Posterior vena cava (tissue), 2 donors: Measurements from ENCODE around the gene PAGE5. TPM values are rescaled to one million over a fixed set of nuclear protein-coding genes. Genes with fewer than 3 reads are reported as not detected.

Source experiments
- DNase-seq: peaks from one replicate; pipeline ENCODE4 v3.0.0-alpha.2; 2020; ENCODE audit warnings: low spot score
- intact Hi-C, 2 donors: fragments of 100-400 bp; cut with DNase I; formaldehyde crosslinking; loops; one replicate each; pipeline versions ENCODE4 v1.14.1 to v1.14.2; 2022 to 2023
- long read RNA-seq, 2 donors: library from polyadenylated mRNA; unstranded; transcript quantifications; one replicate each; pipeline ENCODE4 v2.0.0, GENCODE V29; 2020 to 2021
- total RNA-seq, 2 donors: library from RNA; stranded (reverse); fragmentation: NEBNext Ultra II Directional; extraction: Animal tissue kit (Norgen Biotek cat#: 25700); gene quantifications; one replicate each; pipeline ENCODE4 v1.2.1, GENCODE V29; 2021
- donor health status: DM: yes; HTN: yes; CAD: no.
- donor health status: DM: yes; HTN: yes; CAD: no.

The PAGE5 gene, protein sequence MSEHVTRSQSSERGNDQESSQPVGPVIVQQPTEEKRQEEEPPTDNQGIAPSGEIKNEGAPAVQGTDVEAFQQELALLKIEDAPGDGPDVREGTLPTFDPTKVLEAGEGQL
- not detected for total RNA-seq
- long read RNA-seq, donor 1, result 0 reads
- long read RNA-seq, donor 2, result 0 reads

DNA sequence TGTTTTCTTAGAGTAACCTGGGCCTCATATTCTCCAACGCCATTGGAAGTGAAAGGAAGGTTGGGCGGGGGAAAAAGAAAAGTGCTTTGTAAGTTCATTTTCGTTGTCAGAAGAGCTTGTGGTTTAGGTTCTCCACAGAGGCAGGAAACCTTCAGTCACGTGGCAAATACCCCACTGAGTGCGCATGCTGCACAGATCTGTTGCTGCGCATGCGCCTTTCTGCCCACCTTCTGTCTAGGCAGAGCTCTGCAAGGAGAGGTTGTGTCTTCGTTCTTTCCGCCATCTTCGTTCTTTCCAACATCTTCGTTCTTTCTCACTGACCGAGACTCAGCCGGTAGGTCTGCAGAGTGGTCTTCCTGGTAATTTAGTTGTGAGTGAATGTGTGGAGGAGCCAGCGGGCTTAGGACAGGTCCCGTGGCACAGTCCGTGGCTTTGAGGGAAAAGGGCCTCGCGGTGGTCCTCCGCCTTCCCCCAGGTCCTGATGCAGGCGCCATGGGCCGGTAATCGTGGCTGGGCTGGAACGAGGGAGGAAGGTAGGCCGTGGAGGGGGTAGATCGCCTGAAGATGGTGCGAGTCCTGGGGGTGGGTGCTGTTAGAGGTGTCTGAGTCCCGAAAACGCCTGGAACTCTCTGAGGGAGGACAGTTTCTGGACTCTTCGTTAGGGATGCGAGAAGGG is at the start of gene PAGE5:
Gene PAGE5 (plus strand): TSS at position 228 of the 676 bp plus-strand sequence. CDS start 1,037 bp downstream, outside the sequence.
- no peak for DNase-seq
- intact Hi-C loops, result no loop called here

DNA sequence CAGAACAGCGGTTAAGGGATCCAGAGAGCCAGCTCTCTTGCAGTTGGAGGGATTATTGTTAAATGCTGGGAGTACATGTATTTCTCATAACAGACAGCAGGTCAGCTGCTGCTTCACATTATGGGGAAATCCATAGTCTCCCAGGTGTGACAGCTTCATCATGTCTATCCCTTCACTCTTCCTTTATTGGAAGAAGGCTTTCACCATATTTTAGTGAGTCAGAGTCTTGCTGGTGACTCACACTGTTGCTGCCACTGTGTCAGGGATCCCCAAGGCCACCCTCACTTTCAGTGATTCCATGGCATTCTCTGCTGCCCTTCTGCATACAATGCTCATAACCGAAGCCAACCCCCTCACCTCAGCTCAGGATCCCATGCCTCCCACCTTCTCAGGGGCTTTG is 32.9 kb upstream of the PAGE5 start:
- intact Hi-C loops, result no loop called here
- DNase-seq, result no peak

DNA sequence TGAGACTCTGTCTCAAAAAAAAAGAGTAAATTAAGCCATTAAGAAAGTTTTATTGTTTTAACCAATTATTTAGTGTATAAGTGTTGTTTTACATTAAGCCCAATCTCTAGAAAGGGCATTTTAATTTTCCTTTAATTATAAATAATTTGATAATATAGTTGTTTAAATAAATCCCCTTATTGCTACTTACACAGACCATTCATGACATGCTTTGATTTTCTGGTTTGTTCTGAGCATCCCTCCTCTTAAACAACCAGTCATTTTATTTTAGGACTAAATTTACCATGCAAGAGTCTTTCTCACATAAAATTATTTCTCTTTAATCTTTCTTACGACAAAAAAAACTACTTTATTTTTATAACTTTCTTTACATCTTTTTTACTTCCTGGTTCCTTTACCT is 23.5 kb upstream of the PAGE5 start:
- intact Hi-C loops, result no loop called here
- DNase-seq, result no peak

DNA sequence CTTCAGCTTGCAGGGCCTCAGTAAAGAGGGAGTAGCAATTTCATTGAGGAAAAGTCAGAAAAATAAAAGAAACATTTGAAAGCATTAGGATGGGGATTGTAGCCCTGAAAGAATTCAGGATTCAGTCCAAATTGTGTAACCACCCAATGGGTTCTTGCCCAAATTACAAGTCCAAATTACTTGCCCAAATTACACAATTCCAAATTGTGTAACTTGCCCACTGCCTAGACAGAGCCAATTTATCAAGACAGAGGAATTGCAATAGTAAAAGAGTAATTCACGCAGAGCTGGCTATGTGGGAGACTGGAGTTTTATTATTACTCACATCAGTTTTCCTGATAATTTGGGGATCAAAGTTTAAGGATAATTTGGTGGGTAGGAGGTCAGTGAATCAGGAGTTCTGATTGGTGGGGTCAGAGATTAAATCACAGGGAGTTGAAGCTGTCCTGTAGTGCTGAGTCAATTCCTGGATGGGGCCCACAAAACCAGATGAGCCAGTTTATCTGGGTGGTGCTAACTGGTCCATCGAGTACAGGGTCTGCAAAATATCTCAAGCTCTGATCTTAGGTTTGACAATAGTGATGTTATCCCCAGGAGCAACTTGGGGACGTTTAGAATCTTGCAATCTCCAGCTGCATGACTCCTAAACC is 18.1 kb upstream of the PAGE5 start:
- DNase-seq, result no peak
- intact Hi-C loops, result no loop called here

DNA sequence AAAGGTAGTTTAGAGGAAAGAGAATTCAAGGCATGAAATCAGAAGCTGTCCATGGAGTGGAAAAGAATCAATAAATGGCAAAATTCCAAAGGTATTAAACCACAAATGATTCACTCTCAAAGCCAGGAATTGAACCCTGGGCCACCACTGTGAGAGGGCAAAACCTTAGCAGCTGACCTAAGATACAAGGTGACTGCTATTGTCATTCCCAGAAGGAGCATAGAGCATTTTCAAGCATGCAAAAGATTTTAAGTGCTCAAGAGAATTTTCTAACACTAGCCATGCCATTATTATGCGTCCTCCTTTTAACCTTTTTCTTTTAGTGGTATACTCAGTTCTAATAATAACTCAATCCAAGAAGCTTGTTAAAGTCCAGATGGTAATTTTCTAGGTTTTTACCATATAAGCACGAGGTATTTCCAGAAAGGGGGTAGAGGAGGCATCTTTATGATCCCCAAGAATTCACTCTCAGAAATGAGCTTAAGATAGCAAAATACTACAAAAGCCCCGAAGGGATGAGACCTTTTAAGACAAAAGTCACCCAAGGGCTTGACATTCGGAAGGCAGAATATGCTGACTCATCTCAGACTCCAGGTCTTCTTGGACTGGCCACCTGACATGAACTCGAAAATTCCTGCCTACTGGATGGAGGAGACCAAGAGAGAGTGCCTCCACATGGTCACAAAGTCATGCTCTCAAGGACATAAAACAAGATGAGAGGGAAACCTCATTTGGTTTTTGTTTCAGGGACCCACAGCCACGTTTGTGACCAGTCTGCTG is 13.8 kb upstream of the PAGE5 start:
- intact Hi-C loops, result no loop called here

DNA sequence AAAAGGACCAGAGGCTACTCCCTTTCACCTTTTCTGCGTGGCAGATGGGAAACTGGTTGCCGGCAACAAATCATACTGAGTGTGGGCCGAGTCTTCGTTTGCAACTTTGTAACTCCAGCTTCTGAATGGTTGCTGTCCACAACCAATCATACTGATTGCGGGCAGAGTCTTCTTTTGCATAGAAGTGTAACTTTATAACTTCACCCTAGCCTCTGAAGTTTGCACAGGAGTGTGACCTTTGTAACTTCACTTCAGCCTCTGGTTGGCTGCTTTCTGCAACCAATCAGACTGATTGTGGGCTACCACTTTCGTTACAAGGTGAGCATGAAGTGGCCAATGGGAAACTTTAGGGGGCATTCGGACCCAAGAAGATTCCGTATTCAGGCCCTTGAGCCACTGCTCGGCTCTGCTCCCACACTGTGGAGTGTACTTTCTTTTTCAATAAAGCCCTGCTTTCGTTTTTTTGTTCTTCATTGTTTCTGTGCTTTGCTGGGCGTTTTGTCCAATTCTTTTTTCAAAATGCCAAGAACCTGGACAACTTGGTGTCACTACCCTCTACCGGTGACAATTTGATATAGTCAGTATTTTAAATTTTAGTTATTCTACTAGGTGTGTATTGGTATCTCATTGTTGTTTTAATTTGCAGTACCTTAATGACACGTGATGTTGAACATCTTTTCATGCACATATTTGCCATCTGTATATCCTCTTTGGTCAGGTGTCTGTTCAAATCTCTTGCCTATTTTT is 9.0 kb upstream of the PAGE5 start:
- DNase-seq, result no peak
- intact Hi-C loops, result no loop called here

More for the DNA sequence above, 13.8 kb upstream of the PAGE5 start:
- DNase-seq, result no peak

DNA sequence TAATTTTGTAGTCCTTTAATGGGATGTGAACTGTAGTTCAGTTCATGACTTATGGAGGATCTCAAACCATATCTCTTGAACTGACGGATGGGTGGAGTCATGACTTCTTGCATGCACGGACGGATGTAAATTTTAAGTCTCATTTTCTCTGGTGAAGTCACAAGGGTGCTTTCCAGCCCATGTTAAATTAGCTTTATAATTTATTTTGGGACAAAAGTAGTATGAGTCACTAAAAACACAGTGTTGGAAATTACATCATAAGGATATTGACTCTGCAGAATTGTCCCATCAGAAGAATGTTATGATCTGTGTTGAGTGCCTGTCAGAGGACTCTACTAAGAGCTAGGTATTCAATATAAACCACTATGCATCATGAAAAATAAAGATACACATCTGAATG is 6.8 kb upstream of the PAGE5 start:
- no peak for DNase-seq
- intact Hi-C loops, result no loop called here

DNA sequence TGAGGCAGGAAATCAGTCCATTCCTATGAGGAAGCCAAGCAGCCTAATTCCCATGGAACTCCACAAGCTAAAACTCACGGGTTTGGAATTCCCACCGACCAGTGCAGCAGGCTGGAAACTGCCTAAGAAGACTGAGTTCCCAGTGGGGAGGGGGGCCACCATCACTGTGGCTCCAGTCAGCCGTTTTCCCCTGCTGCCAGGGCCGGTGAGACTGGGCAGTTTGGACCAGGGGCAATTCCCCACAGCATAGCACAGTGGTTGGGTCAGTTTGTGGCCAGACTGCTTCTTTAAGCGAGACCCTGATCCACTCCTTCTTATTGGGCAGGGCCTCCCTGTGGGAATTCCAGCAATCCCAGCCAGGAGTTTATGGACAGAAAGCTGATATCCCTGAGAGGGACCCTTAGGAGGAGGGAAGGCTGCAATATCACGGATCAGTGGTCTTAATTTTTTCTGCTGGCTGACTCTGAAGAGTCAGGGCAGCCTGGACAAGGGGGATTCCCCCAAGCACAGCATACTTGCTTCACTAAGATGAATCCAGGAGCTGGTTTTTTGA is 20.7 kb downstream of the PAGE5 start:
- intact Hi-C loops, result no loop called here
- DNase-seq, result no peak

DNA sequence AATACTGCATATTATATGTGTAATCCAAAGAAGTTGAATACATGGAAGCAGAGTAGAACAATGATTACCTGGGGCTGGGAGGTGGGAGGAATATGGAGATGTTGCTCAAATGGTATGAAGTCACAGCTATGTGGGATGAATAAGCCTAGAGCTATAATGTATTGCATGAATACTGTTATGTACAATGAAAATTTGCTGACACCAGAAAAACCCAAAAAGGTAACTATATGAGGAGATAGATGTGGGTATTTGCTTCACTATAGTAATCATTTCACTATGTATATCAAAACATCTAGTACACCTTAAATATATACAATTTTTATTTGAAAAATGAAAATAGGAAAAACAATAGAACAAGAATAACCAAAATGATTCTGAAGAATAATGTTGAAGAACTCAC is 33.4 kb downstream of the PAGE5 start:
- intact Hi-C loops, result no loop called here
- DNase-seq, result no peak

DNA sequence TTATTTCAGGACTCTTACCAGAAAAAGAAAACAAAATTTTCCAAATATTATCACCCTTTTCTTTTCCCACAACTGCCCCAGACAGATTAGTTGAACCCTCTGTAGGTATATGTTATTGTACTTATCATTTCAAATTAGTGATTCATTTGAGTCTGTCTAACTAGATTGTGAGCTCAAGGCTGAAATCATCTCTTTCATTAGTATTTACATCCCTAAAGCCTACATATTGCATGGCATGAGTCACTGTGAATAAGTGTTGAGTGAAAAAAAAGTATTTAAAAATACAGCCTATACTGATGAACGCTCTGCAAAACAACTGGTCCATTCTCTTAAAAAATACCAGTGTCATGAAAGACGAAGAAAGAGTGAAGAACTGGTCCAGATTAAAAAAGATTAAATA is 40.7 kb downstream of the PAGE5 start:
- no peak for DNase-seq
- intact Hi-C loops, result no loop called here

DNA sequence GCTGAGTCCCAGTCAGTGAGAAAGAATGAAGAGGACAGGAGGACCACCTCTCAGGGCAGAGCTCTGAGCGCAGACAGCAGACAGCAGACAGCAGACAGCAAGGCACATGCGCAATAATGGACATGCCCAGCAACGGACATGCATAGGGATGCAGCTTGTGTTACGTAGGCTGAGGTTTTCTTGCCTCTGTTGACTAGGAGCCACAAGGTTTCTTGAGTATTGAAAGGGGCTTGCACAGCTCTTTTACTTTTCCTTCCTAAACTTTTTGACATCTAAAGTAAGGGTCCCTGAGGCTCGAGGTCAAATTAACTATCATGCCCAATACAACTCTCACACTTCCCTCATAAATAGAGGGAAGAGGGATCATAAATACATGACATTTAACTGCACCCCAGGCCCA is 44.7 kb downstream of the PAGE5 start, which contains the start of gene PAGE3:
Gene PAGE3 (minus strand): TSS at position 101 of the 400 bp plus-strand sequence. CDS start 1,013 bp downstream, outside the sequence.
- intact Hi-C loops, result loop anchor here in 1 of 2 donors (5.0 kb wide), 1 partner anchor 883 kb away; no protein-coding TSS in a partner anchor
- DNase-seq, result no peak

Other genes starting within 250 kb of the PAGE5 start
- gene PFKFB1, start 226.2 kb upstream of the PAGE5 start, total RNA-seq, result under 1 TPM; 0.14 to 0.42 TPM
- gene APEX2, start 220.0 kb upstream of the PAGE5 start, total RNA-seq, result 10 to 100 TPM in 1 of 2 donors, 1 to 10 TPM in 1; 8.5 to 10.5 TPM
- 10 to 100 TPM in 1 of 2 donors, 1 to 10 TPM in 1; 4.7 to 13.1 TPM for gene ALAS2, start 189.4 kb upstream of the PAGE5 start, total RNA-seq
- gene PAGE2B, start 145.3 kb upstream of the PAGE5 start, total RNA-seq, result not detected
- gene PAGE2, start 131.3 kb upstream of the PAGE5 start, total RNA-seq, result not detected
- not detected for gene PAGE3, start 44.6 kb downstream of the PAGE5 start, total RNA-seq
- 10 to 100 TPM; 31.9 to 33.7 TPM for gene MAGEH1, start 231.8 kb downstream of the PAGE5 start, total RNA-seq